ENCODE data around the gene ADGRB3.

DNA sequence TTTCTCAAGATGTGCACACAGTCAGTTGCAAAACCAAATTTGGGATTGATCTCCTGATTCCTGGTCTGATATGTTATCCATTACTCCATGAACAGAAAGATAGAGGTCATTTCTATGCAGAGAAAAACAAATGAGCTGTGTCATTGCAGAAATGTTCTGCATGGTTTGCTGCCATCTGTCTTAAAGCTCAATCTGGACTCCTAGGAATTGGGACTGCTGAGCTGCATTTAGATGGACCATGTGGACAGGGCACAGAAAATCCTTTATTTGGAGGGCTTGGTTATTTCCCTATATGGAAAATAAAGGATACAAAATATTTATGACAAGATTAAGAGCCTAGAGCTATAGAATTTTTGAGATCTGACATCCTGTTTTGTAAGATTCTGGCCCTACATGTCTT, 91.3 kb downstream of the ADGRB3 start:
- TF ChIP-seq CTCF (IDR thresholded peaks at IDR 0.05), result no peak
- TF ChIP-seq EZH2 (IDR thresholded peaks at IDR 0.05; ENCODE audit: borderline replicate concordance, insufficient read depth, low read depth, low read length, poor library complexity, severe bottlenecking), result no peak
